KG1 (cell line): ENCODE data around the gene OR52D1.

Experiments used
- DNase-seq: peaks from one replicate; lab custom pipeline; 2025; lab: John Stamatoyannopoulos, UW

OR52D1 gene

DNA sequence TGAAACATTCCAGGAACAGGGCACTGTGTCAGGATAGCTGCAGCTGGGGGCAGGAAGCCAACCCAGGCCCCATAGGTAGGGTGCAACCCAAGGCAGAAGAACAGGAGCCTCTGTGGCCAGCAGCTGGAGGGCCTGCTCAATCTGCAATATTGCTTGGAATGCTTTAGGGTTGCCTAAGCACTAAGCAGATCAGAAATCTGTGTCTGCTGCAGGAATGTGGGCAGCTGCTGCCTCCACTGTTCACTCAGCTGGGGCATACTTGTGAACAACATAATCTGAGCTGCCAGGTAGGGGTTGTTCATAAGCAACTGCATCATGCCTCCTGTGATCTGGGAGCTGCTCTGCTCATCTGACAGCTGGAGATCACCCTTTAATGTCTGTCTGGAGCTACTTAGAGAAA is 26.4 kb downstream of the OR52D1 start:
- DNase-seq = no peak

DNA sequence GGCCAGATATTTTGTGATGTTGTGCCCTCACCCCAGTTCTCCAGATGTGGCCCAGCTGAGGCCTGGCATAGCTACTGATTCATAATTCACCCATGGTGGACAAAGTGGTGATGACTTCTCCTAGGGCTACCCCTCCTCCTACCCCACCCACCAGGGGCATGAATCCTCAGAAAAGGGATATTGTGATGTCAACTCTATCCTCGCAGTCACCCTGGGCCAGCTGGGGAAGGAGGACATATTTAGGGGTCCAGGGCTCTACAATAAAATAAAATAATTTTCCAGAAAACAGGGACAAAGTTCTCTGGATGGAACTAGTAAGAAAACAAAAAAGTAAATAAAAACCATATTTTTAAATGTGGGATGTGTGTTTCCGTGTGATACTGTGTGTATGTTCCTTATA is 28.1 kb downstream of the OR52D1 start, which contains the start of gene UBQLNL:
UBQLNL (minus strand) TSS at position 101 of the 400 bp plus-strand sequence. CDS start 258 bp downstream, outside the sequence.
- DNase-seq = no peak

DNA sequence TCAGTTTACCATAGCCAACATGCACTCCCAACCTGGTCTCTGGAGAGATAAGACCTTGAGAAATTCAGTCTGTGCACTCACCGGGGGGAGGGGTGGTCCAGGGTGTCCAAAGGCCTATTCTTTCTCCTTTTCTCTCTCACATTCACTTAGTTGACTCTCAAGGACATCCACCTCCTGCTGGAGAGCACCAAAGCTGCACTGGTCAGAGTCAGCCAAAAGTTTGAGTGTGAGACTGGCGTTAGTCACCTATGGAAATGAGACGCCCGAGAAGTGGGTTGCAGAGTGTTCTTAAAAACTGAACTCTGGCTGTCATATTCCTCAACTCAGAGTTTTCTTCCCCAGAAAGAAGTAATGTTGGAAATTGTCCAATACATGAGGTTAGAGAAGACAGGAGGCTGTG is 33.1 kb downstream of the OR52D1 start:
- DNase-seq = no peak

DNA sequence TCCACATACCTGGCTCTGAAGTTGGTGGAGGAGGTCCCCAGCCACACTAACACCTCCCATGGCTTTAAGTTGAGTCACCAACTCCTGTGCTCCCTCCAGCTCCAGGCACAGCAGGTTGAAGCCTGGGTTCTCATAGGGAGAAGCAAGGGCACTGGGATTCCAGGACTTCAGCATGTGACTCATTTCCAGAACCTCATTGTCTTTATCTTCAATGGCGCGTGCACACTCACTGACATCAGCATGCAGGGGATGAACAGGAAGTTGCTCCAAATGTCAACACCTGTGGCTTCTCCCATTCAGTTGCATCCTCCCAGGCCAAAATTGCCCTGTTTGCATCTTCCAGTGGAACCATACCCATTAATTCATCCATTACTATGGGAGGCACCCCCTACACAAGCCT is 33.8 kb downstream of the OR52D1 start:
- DNase-seq = no peak

DNA sequence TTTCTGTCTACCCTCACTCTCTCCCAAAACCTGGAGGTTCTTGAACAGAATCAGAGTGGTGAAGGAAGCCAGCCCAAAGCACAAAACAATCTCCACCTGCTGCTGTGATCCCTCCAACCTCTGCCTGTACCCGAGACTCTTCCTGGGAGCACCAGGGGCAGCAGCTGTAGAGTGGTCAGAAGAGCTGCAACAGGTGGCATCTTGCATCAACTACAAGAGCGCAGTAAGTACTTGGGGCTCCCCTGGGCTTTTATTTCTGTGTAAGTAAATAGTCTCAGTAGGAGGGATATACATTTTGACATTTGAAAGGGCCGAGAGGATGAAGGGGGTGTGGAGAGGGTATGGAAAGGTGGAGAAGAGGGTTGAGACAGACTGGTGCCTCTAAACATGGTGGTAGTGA is 36.3 kb downstream of the OR52D1 start:
- DNase-seq = no peak

DNA sequence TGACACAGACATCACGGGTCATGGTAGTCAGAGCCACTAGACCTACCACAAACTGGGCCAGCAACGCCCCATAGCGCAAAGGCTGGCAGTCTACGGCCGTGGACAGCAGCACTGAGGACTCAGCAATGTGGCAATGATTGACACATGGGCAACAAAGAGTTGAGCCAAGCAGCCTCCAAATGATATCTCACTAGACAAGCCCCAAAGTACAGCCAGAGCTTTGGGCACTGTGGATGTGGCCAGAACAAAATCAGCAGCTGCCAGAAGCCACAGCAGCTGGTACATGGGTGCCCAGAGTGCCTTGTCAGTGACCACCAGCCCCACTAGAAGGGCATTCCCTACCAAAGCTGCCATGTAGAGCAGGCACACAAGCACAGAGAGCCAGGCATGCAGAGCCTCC is 39.2 kb downstream of the OR52D1 start:
- DNase-seq = no peak

DNA sequence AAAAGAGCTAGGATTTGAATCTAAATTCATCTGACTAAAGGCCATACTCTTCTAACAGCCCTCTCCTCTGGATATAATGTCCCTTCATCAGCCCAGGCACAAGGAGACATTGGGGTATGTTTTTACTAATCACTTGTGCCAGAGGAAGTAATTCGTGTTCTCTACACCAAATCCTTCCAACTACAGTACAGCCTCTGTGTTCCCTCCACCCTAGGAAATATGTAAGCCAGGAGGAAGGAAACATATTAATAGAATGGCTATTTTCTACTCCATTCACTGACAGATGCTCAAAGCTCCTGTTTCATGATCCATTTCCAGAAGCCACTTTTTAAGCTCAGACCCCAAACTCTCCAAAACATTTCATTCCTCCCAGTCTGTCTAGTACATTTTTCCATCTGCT is 40.0 kb downstream of the OR52D1 start:
- no peak for DNase-seq

DNA sequence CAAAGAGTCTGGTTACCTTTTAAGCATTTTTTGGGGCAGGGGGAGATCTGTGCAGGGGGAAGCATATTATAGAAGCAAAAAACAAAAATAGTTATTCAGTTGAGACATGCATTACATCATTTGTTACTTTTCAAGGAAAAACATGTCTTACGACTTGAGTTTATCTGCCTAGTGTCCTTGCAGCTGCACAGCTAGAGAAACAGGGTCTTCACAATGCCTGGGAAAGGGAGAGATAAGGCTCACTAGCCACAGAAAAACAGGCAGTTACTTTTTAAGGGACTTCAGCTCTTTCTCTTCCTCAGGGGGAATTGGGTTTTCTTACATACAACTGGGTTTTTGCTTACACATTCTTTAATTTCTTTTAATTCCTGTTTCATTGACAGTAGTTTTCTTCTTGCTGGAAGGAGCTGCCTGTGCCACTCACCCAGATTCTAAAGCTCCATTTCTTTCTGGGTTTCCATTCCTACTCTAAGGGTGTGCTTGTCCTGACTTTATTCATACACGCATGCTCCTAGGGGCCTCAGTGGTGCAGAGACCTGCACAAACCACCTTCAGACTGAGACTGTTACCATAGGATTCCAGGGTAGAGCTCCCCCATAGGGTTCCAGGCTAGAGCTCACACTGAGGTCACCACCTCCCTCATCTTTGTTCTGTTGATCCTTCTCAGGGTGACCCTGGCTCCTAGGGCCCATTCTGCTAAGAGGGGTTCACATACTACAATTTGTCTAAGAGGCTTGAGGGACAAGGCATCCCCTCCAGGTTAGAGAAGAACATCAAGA is 42.8 kb downstream of the OR52D1 start:
- DNase-seq = no peak

DNA sequence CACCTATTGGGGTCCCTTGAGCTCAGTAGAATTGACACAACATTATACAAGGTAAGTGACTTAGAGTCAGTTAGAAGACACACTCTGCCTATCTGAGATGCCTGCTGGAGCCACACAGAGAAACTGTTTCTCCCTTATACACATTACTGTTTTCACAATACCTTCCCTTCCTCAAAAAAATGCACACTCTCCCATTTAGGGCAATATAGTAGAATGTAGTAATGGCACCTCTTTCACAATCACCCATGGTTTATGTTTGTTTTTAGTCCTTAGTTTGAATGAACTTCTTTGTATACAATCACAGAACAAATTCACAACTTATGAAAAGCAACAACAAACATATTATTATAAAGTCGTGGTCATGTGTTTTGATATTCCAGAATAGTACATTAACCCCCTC is 45.6 kb downstream of the OR52D1 start:
- no peak for DNase-seq

DNA sequence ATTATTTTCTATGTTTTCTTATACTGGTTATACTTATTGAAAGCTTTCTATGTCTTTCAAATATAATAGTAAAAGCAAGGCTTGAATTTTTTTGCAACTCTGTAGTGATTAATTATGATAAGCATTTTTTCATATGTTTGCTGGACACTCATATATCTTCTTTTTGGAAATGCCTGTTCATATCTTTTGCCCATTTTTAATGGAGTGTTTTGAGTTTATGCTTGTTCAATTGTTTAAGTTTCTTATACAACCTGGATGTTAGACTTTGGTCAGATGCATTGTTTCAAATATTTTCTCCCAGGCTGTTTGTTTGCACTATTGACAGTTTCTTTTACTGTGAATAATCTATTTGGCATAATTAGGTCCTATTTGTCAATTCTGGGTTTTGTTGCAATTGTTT is 48.0 kb downstream of the OR52D1 start:
- DNase-seq = no peak
